GM12872 (cell line): ENCODE measurements around the gene PTPRN2.

Source experiments
- CTCF ChIP-seq: IDR thresholded peaks from 3 replicates; pipeline ENCODE4 v1.5.1; 2011; ENCODE audit warnings: low read depth, mild to moderate bottlenecking, low read length, moderate library complexity; ENCODE audit not compliant: insufficient read depth

Gene PTPRN2

GRCh38 chr7:157687845-157688532 is 899.6 kb downstream of the PTPRN2 start:
- TF ChIP-seq CTCF, result no peak

GRCh38 chr7:157687158-157687557 is 900.5 kb downstream of the PTPRN2 start:
- TF ChIP-seq CTCF, result no peak

GRCh38 chr7:157686285-157686894 is 901.2 kb downstream of the PTPRN2 start:
- no peak for TF ChIP-seq CTCF

- no peak for TF ChIP-seq CTCF
These were observed 902.0 kb downstream of the PTPRN2 start for GRCh38 chr7:157685430-157686284.

GRCh38 chr7:157684909-157685429 is 902.7 kb downstream of the PTPRN2 start:
- TF ChIP-seq CTCF, result no peak

GRCh38 chr7:157684157-157684908 is 903.3 kb downstream of the PTPRN2 start:
- no peak for TF ChIP-seq CTCF

GRCh38 chr7:157683747-157684156 is 903.9 kb downstream of the PTPRN2 start:
- no peak for TF ChIP-seq CTCF
